Effector memory CD4-positive, alpha-beta T cell (primary cell): Measurements from ENCODE around the gene METTL21A.

ENCODE experiments used
- DNase-seq, 3 donors: peaks; one replicate each; pipeline ENCODE4 v3.0.0-alpha.2; 2020
- H3K27ac ChIP-seq: 2 replicates; pipeline ENCODE4 v1.7.0; 2013; ENCODE audit warnings: mild to moderate bottlenecking, low read length, moderate library complexity; ENCODE audit not compliant: insufficient read depth, poor library complexity, severe bottlenecking
- H3K27me3 ChIP-seq: replicated peaks from 2 replicates; pipeline ENCODE4 v1.7.0; 2013; ENCODE audit warnings: mild to moderate bottlenecking, low read length; ENCODE audit not compliant: insufficient read depth, control insufficient read depth, poor library complexity, severe bottlenecking
- H3K36me3 ChIP-seq: 2 replicates; pipeline ENCODE4 v1.7.0; 2013; ENCODE audit warnings: mild to moderate bottlenecking, low read length, moderate library complexity; ENCODE audit not compliant: control insufficient read depth, insufficient read depth
- H3K4me1 ChIP-seq: 2 replicates; pipeline ENCODE4 v1.7.0; 2013; ENCODE audit warnings: low read length, mild to moderate bottlenecking; ENCODE audit not compliant: control insufficient read depth, insufficient read depth, poor library complexity, severe bottlenecking
- H3K4me3 ChIP-seq: 2 replicates; pipeline ENCODE4 v1.7.0; 2013; ENCODE audit warnings: low read length, low read depth, mild to moderate bottlenecking; ENCODE audit not compliant: insufficient read depth, poor library complexity, severe bottlenecking
- H3K9me3 ChIP-seq: 2 replicates; pipeline ENCODE4 v1.7.0; 2013; ENCODE audit warnings: mild to moderate bottlenecking, low read length, moderate library complexity; ENCODE audit not compliant: control insufficient read depth
- total RNA-seq, 3 donors: gene quantifications; one replicate each; lab custom pipeline; 2026; lab: John Stamatoyannopoulos, UW

Gene METTL21A
- total RNA-seq: 13.0 to 17.4 (median 14.5) reads per million in 3 donors

- Histone ChIP-seq H3K4me1 (peaks cover 8% of the 10 kb centered on the region), H3K27me3 (no peaks in the 10 kb centered on the region), H3K9me3 (no peaks in the 10 kb centered on the region), H3K4me3 (peak within 1 kb of the TSS; percentile 83), H3K27ac (peak within 1 kb of the TSS; percentile 97), H3K36me3 (peaks cover 4% of the 10 kb centered on the region)
- DNase-seq: peak; percentile 94 to 95 (median 95)
Measured at GRCh38 chr2:207625014-207625907, at the start of gene METTL21A. TSS of gene METTL21A (minus strand) at chr2:207625394. CDS start at chr2:207624375, 1,019 bp downstream.

- Histone ChIP-seq H3K4me3 (no peak overlapping the region), H3K36me3 (no peaks in the 10 kb centered on the region), H3K27me3 (no peaks in the 10 kb centered on the region), H3K27ac (no peak overlapping the region), H3K4me1 (no peaks in the 10 kb centered on the region), H3K9me3 (no peaks in the 10 kb centered on the region)
- DNase-seq: no peak
Measured at GRCh38 chr2:207674826-207675225, 49.6 kb upstream of the METTL21A start.

- no peaks in the 10 kb centered on the region for H3K36me3 ChIP-seq
- no peaks in the 10 kb centered on the region for H3K27me3 ChIP-seq
- no peak for DNase-seq
- H3K27ac ChIP-seq: no peak overlapping the region
- H3K9me3 ChIP-seq: no peaks in the 10 kb centered on the region
- H3K4me1 ChIP-seq: no peaks in the 10 kb centered on the region
- H3K4me3 ChIP-seq: no peak overlapping the region
Measured at GRCh38 chr2:207674266-207674774, 49.1 kb upstream of the METTL21A start.

- H3K27ac ChIP-seq: no peak overlapping the region
- no peaks in the 10 kb centered on the region for H3K36me3 ChIP-seq
- no peaks in the 10 kb centered on the region for H3K9me3 ChIP-seq
- H3K4me3 ChIP-seq: no peak overlapping the region
- DNase-seq: no peak
- no peaks in the 10 kb centered on the region for H3K4me1 ChIP-seq
- H3K27me3 ChIP-seq: no peaks in the 10 kb centered on the region
Measured at GRCh38 chr2:207673431-207673830, 48.2 kb upstream of the METTL21A start.

GRCh38 chr2:207670887-207671286, 45.7 kb upstream of the METTL21A start:
- Histone ChIP-seq H3K9me3 (no peaks in the 10 kb centered on the region), H3K27ac (no peak overlapping the region), H3K27me3 (no peaks in the 10 kb centered on the region), H3K4me3 (no peak overlapping the region), H3K4me1 (no peaks in the 10 kb centered on the region), H3K36me3 (no peaks in the 10 kb centered on the region)
- no peak for DNase-seq

GRCh38 chr2:207663870-207664545, 38.8 kb upstream of the METTL21A start:
- H3K27ac ChIP-seq: no peak overlapping the region
- no peak overlapping the region for H3K4me3 ChIP-seq
- H3K9me3 ChIP-seq: no peaks in the 10 kb centered on the region
- no peaks in the 10 kb centered on the region for H3K36me3 ChIP-seq
- H3K27me3 ChIP-seq: no peaks in the 10 kb centered on the region
- no peaks in the 10 kb centered on the region for H3K4me1 ChIP-seq
- no peak for DNase-seq

GRCh38 chr2:207662203-207662602, 37.0 kb upstream of the METTL21A start:
- H3K27me3 ChIP-seq: no peaks in the 10 kb centered on the region
- DNase-seq: no peak

GRCh38 chr2:207660994-207661393, 35.8 kb upstream of the METTL21A start:
- no peak overlapping the region for H3K27ac ChIP-seq
- H3K27me3 ChIP-seq: no peaks in the 10 kb centered on the region
- no peaks in the 10 kb centered on the region for H3K36me3 ChIP-seq
- DNase-seq: no peak
- H3K9me3 ChIP-seq: no peaks in the 10 kb centered on the region
- H3K4me3 ChIP-seq: no peak overlapping the region
- H3K4me1 ChIP-seq: no peaks in the 10 kb centered on the region

More at GRCh38 chr2:207662203-207662602, 37.0 kb upstream of the METTL21A start:
- H3K4me3 ChIP-seq: no peak overlapping the region
- H3K4me1 ChIP-seq: no peaks in the 10 kb centered on the region
- H3K9me3 ChIP-seq: no peaks in the 10 kb centered on the region
- no peak overlapping the region for H3K27ac ChIP-seq
- H3K36me3 ChIP-seq: no peaks in the 10 kb centered on the region

GRCh38 chr2:207658156-207658555, 33.0 kb upstream of the METTL21A start:
- Histone ChIP-seq H3K27me3 (no peaks in the 10 kb centered on the region), H3K4me3 (no peak overlapping the region), H3K4me1 (no peaks in the 10 kb centered on the region), H3K36me3 (no peaks in the 10 kb centered on the region), H3K9me3 (no peaks in the 10 kb centered on the region), H3K27ac (no peak overlapping the region)
- DNase-seq: no peak

- Histone ChIP-seq H3K27me3 (no peaks in the 10 kb centered on the region), H3K36me3 (no peaks in the 10 kb centered on the region), H3K4me1 (no peaks in the 10 kb centered on the region), H3K27ac (no peak overlapping the region), H3K9me3 (no peaks in the 10 kb centered on the region), H3K4me3 (no peak overlapping the region)
- no peak for DNase-seq
Measured at GRCh38 chr2:207655000-207655399, 29.8 kb upstream of the METTL21A start.
